ENCODE measurements around the gene SRP72. TPM values are rescaled to one million over a fixed set of nuclear protein-coding genes. Genes with fewer than 3 reads are reported as not detected.

Gene SRP72
- total and polyA plus RNA-seq, 2 of the 4 experiments (the other 2 are of a cell fraction): 73.8 to 123 TPM

DNA sequence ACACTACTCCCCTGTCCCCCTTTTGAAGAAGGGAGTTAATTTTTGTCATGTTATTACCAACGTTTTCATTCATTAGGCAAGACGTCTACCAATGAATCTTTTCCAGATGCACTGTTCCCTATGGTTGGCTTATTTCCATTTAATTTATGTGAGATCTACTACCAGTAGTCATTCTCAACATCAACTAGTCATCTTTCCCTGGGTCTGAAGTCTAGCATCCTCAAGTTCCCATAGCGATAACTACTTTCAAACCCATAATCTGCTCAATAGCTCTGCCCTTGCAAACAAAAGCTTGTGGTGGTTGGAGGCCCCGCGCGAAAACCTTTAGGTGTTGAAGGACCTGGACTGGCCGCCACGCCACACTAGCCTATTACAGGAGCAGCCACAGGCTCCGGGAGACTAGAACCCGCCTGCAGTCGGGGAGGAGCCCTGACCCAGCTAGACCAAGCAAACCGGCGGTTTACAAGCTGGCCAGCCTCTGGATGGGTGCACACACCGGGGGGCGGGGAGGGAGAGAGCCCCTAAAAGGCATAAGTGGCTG lies 32.7 kb upstream of the SRP72 start:
- POLR2A ChIA-PET (ENCODE audit: unreplicated experiment): no interaction called here
- in situ Hi-C loops (cut with MboI; ENCODE audit: low sequenced_read_pairs): no loop called here

More for the DNA sequence above, 32.7 kb upstream of the SRP72 start:
- no peak overlapping the region for H2BK15ac ChIP-seq (ENCODE audit: low read depth, low read length)
- peak overlapping the region; percentile 58; the same call in 1 of the 2 replicates for H3K27ac ChIP-seq (ENCODE audit: insufficient read depth, low read length)
- no peak overlapping the region for H3K56ac ChIP-seq (ENCODE audit: extremely low read depth, insufficient read depth, low read length)
- no peak overlapping the region for H2BK120ac ChIP-seq (ENCODE audit: low read depth, low read length)
- H3K4ac ChIP-seq (ENCODE audit: low read depth, low read length): peak overlapping the region; percentile 6
- H3K9me1 ChIP-seq (ENCODE audit: insufficient read depth, low read length): peaks cover 1% of the 10 kb centered on the region; the same call in 1 of the 2 replicates
- no peak overlapping the region for H2BK5ac ChIP-seq (ENCODE audit: low read depth, low read length, poor library complexity, severe bottlenecking)
- no peaks in the 10 kb centered on the region for H3K27me3 ChIP-seq (ENCODE audit: control insufficient read depth, insufficient read depth, low read length)
- 0% methylated on average over 1 of the region's 15 CpGs; no CpG with 5 or more reads in 1 of the 2 experiments for WGBS, 2 experiments (ENCODE audit: extremely low coverage in 2 of 2, insufficient read length in 1 of 2)
- no peak overlapping the region; the same call in 1 of the 2 replicates for H2AK5ac ChIP-seq (ENCODE audit: low read depth, low read length)
- H3K4me3 ChIP-seq (ENCODE audit: insufficient read depth, low read depth, low read length): peak overlapping the region; percentile 59
- no peak overlapping the region for H3K23ac ChIP-seq (ENCODE audit: low read depth, low read length)
- CTCF ChIA-PET: interaction anchor here (1.2 kb wide), 1 partner anchor 9 kb away, joined by 8 read pairs; no protein-coding TSS in a partner anchor
- peaks cover 5% of the 10 kb centered on the region for H4K20me1 ChIP-seq (ENCODE audit: insufficient read depth, low read length)
- DNase-seq: peak; percentile 58
- peak overlapping the region; percentile 83 for H3K4me2 ChIP-seq (ENCODE audit: low read depth, low read length)
- no peaks in the 10 kb centered on the region for H3K4me1 ChIP-seq (ENCODE audit: control insufficient read depth, insufficient read depth, low read length)
- intact Hi-C loops (cut with micrococcal nuclease) (no loop called here), dilution Hi-C loops (cut with HindIII; ENCODE audit: low sequenced_read_pairs, unreplicated experiment) (no loop called here)
- no peak overlapping the region for H4K5ac ChIP-seq (ENCODE audit: low read depth, low read length)
- no peaks in the 10 kb centered on the region for H3K9me3 ChIP-seq (ENCODE audit: control insufficient read depth, insufficient read depth, low read length)
- peaks cover 3 to 47% of the 10 kb centered on the region in 2 experiments for H3K79me1 ChIP-seq (ENCODE audit: low read depth in 1 of 2, low read length in 2 of 2)
- no peak overlapping the region for H2BK20ac ChIP-seq (ENCODE audit: low read depth, low read length)
- no peak overlapping the region for H4K91ac ChIP-seq (ENCODE audit: insufficient read depth, low read depth, low read length)
- no peak overlapping the region for H3K18ac ChIP-seq (ENCODE audit: low read depth, low read length)
- TF ChIP-seq, protein P1, sequence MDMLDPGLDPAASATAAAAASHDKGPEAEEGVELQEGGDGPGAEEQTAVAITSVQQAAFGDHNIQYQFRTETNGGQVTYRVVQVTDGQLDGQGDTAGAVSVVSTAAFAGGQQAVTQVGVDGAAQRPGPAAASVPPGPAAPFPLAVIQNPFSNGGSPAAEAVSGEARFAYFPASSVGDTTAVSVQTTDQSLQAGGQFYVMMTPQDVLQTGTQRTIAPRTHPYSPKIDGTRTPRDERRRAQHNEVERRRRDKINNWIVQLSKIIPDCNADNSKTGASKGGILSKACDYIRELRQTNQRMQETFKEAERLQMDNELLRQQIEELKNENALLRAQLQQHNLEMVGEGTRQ (IDR thresholded peaks at IDR 0.05; ENCODE audit: low read depth, low read length): no peak
- TF ChIP-seq RAD21 (IDR thresholded peaks at IDR 0.05; ENCODE audit: low read length) (no peak), MAZ (IDR thresholded peaks at IDR 0.05; ENCODE audit: borderline replicate concordance, low read depth, low read length) (no peak), CHD1 (IDR thresholded peaks at IDR 0.05; ENCODE audit: low read depth, low read length) (no peak), NFE2L2 (IDR thresholded peaks at IDR 0.05; ENCODE audit: low read depth, low read length) (no peak), RCOR1 (IDR thresholded peaks at IDR 0.05; ENCODE audit: insufficient replicate concordance, low read length) (no peak), MAFK (IDR thresholded peaks at IDR 0.05; ENCODE audit: low read depth, low read length) (no peak)
- TF ChIP-seq, protein P2, sequence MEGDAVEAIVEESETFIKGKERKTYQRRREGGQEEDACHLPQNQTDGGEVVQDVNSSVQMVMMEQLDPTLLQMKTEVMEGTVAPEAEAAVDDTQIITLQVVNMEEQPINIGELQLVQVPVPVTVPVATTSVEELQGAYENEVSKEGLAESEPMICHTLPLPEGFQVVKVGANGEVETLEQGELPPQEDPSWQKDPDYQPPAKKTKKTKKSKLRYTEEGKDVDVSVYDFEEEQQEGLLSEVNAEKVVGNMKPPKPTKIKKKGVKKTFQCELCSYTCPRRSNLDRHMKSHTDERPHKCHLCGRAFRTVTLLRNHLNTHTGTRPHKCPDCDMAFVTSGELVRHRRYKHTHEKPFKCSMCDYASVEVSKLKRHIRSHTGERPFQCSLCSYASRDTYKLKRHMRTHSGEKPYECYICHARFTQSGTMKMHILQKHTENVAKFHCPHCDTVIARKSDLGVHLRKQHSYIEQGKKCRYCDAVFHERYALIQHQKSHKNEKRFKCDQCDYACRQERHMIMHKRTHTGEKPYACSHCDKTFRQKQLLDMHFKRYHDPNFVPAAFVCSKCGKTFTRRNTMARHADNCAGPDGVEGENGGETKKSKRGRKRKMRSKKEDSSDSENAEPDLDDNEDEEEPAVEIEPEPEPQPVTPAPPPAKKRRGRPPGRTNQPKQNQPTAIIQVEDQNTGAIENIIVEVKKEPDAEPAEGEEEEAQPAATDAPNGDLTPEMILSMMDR (conservative IDR thresholded peaks at IDR 0.05; ENCODE audit: low read depth, low read length): no peak
- H2AK9ac ChIP-seq (replicated peaks; ENCODE audit: low read depth, low read length, poor library complexity): peak overlapping the region; percentile 60
- peak overlapping the region; percentile 88 for H2AFZ ChIP-seq (replicated peaks; ENCODE audit: low read length, poor library complexity)
- H4K8ac ChIP-seq (ENCODE audit: low read depth in 2 of 2, low read length in 2 of 2): 0 out of 4 replicates have a peak overlapping the region, but pooled peaks of 1 of the 2 experiments have one; percentile 14
- no TSS peak for BruUV-seq (replicated peaks)
- H3K36me3 ChIP-seq (ENCODE audit: control insufficient read depth, insufficient read depth, low read length): no peaks in the 10 kb centered on the region; the same call in 1 of the 2 replicates
- peak overlapping the region; percentile 61 for H3K9ac ChIP-seq (ENCODE audit: low read depth, low read length)
- H3K14ac ChIP-seq (replicated peaks; ENCODE audit: low read depth, low read length): no peak overlapping the region
- peak; percentile 37 for ATAC-seq (ENCODE audit: low read depth)

Data from IMR-90 (cell line).